Measurements from ENCODE around the gene ORMDL3.
"Not testable (repeated sequence)": the region's sequence is repeated elsewhere in the genome, so short reads cannot be mapped to it uniquely, and the experiment has no call there.

Gene ORMDL3

GRCh38 chr17:39898088-39898487 is 29.3 kb downstream of the ORMDL3 start:
- no peak overlapping the region for H3K27ac Mint-ChIP-seq
- H3K27me3 Mint-ChIP-seq (ENCODE audit: low read depth) = peaks cover 2% of the 10 kb centered on the region
- no peaks in the 10 kb centered on the region for H3K4me1 Mint-ChIP-seq
- no peak for TF ChIP-seq CTCF (IDR thresholded peaks at IDR 0.05; ENCODE audit: unreplicated experiment in 3 of 3)
- H3K4me3 Mint-ChIP-seq = no peak overlapping the region
- no peaks in the 10 kb centered on the region for H3K36me3 Mint-ChIP-seq (ENCODE audit: low read depth)
- H3K9me3 Mint-ChIP-seq = no peaks in the 10 kb centered on the region

GRCh38 chr17:39894681-39895376 is 32.6 kb downstream of the ORMDL3 start:
- TF ChIP-seq CTCF (IDR thresholded peaks at IDR 0.05; ENCODE audit: unreplicated experiment in 3 of 3) = no peak
- Mint-ChIP-seq H3K36me3 (ENCODE audit: low read depth) (no peaks in the 10 kb centered on the region), H3K27me3 (ENCODE audit: low read depth) (peaks cover 21% of the 10 kb centered on the region)

GRCh38 chr17:39889200-39889599 is 38.2 kb downstream of the ORMDL3 start:
- Mint-ChIP-seq H3K27me3 (ENCODE audit: low read depth) (peaks cover 49% of the 10 kb centered on the region), H3K27ac (no peak overlapping the region), H3K36me3 (ENCODE audit: low read depth) (no peaks in the 10 kb centered on the region), H3K9me3 (no peaks in the 10 kb centered on the region), H3K4me3 (no peak overlapping the region), H3K4me1 (no peaks in the 10 kb centered on the region)
- TF ChIP-seq CTCF (IDR thresholded peaks at IDR 0.05; ENCODE audit: unreplicated experiment in 3 of 3) = no peak

More at GRCh38 chr17:39894681-39895376, 32.6 kb downstream of the ORMDL3 start:
- Mint-ChIP-seq H3K4me1 (no peaks in the 10 kb centered on the region), H3K9me3 (no peaks in the 10 kb centered on the region), H3K4me3 (no peak overlapping the region), H3K27ac (no peak overlapping the region)

GRCh38 chr17:39887078-39887477 is 40.3 kb downstream of the ORMDL3 start:
- no peak for TF ChIP-seq CTCF (IDR thresholded peaks at IDR 0.05; ENCODE audit: unreplicated experiment in 3 of 3)
- no peaks in the 10 kb centered on the region for H3K4me1 Mint-ChIP-seq
- no peaks in the 10 kb centered on the region for H3K36me3 Mint-ChIP-seq (ENCODE audit: low read depth)
- H3K4me3 Mint-ChIP-seq = no peak overlapping the region
- H3K27ac Mint-ChIP-seq = no peak overlapping the region
- no peaks in the 10 kb centered on the region for H3K9me3 Mint-ChIP-seq
- peaks cover 43% of the 10 kb centered on the region for H3K27me3 Mint-ChIP-seq (ENCODE audit: low read depth)

GRCh38 chr17:39886102-39886501 is 41.3 kb downstream of the ORMDL3 start:
- not testable (repeated sequence) for H3K36me3 Mint-ChIP-seq (ENCODE audit: low read depth); H3K4me3 Mint-ChIP-seq; H3K27ac Mint-ChIP-seq; H3K9me3 Mint-ChIP-seq; H3K4me1 Mint-ChIP-seq
- H3K27me3 Mint-ChIP-seq (ENCODE audit: low read depth) = peaks cover 41% of the 10 kb centered on the region

- Mint-ChIP-seq H3K4me1 (no peaks in the 10 kb centered on the region), H3K4me3 (no peak overlapping the region), H3K36me3 (ENCODE audit: low read depth) (no peaks in the 10 kb centered on the region), H3K27ac (no peak overlapping the region), H3K9me3 (peaks cover 5% of the 10 kb centered on the region), H3K27me3 (ENCODE audit: low read depth) (peaks cover 33% of the 10 kb centered on the region)
- no peak for TF ChIP-seq CTCF (IDR thresholded peaks at IDR 0.05; ENCODE audit: unreplicated experiment in 3 of 3)
Measured at GRCh38 chr17:39872751-39873150, 54.6 kb downstream of the ORMDL3 start.

Measured in nephron (organoid).